ENCODE data around the gene ITGAD.
"Not testable (repeated sequence)": the region's sequence is repeated elsewhere in the genome, so short reads cannot be mapped to it uniquely, and the experiment has no call there.

The ITGAD gene

DNA sequence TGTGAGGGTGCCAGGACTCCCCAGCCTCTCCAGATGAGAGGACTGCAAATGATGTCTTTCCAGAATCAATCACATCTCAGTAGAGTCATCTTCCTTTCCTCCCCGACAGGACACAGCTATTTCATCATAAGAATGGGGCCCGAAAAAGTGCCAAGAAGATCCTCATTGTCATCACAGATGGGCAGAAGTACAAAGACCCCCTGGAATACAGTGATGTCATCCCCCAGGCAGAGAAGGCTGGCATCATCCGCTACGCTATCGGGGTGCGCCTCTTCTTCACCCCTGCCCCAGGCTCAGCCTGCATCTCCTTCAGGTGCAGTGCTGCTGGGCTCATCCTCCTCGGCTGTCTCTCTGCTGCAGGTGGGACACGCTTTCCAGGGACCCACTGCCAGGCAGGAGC is 14.3 kb downstream of the ITGAD start:
- DNase-seq, result no peak

GRCh38 chr16:31409433-31409832 is 16.3 kb downstream of the ITGAD start:
- no peak for DNase-seq

GRCh38 chr16:31410082-31410481 is 16.9 kb downstream of the ITGAD start:
- no peak for DNase-seq

DNA sequence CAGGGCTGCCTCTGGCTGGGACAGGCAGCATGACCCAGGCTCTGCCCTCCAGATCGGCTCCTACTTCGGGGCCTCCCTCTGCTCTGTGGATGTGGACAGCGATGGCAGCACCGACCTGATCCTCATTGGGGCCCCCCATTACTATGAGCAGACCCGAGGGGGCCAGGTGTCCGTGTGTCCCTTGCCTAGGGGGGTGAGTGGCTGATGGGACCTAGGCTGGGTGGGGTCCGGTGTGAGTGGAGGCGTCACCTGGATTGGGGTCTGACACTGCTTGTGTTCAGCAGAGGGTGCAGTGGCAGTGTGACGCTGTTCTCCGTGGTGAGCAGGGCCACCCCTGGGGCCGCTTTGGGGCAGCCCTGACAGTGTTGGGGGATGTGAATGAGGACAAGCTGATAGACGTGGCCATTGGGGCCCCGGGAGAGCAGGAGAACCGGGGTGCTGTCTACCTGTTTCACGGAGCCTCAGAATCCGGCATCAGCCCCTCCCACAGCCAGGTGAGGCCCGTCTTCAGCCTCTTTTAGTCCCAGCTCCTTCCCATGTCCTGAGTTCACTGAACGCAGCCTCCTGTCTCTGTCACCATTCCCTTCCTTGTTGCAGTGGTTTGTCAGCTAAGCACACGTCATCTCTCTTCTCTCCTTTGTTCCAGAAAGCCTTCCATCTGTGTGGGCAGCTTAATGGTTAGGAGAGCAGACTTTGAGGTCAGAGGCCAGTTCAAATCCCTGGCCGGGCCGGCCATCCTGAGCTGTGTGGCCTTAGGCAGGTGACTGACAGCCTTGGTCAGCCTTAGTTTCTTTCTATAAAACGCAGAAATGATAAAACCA is 18.1 kb downstream of the ITGAD start:
- DNase-seq, result no peak

DNA sequence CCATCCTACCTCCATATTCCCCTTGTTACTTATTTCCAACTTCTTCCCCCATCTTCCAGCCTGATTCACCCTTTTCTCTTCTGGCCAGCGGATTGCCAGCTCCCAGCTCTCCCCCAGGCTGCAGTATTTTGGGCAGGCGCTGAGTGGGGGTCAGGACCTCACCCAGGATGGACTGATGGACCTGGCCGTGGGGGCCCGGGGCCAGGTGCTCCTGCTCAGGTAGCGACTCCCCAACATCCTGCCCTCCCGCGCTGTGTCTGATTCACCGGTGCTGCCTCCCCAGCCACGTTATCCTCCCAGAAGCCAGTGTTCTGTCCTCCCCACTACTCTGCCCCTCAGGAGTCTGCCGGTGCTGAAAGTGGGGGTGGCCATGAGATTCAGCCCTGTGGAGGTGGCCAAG is 19.6 kb downstream of the ITGAD start:
- DNase-seq, result no peak

DNA sequence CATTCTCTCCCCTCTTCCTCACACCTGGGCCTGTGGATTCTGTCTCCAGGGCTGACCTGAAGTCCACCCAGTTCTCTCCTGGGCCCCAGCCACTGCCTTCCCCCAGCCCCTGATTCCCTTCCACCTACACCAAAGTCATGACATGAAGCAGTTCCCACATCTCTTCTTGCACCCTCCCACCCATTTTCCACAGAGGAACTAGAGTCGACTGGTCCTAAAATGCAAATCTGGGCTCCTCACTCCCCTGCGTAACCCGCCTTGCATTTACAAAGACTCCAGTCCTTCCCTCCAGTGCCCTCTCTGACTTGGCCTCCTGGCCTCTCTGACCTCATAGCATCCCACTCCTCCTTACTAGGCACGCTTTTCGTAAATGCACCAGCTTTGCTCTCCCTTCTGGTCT is 20.2 kb downstream of the ITGAD start:
- DNase-seq, result no peak

- DNase-seq, result no peak
These were observed 20.8 kb downstream of the ITGAD start for GRCh38 chr16:31413943-31414342.

DNA sequence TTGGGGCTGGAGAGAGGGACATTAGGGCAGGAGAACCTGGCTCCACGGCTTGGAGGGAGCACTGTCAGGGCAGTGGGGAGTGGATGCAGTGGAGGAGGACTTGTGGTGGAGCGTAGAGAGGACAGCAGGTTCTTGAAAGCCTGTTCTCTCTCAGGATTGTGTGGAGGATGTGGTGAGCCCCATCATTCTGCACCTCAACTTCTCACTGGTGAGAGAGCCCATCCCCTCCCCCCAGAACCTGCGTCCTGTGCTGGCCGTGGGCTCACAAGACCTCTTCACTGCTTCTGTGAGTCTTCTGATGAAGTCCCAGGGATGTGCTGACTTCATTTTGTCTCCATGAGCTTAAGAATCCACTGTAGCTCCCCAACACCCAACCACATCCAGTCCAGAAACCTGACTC is 21.6 kb downstream of the ITGAD start:
- no peak for DNase-seq

DNA sequence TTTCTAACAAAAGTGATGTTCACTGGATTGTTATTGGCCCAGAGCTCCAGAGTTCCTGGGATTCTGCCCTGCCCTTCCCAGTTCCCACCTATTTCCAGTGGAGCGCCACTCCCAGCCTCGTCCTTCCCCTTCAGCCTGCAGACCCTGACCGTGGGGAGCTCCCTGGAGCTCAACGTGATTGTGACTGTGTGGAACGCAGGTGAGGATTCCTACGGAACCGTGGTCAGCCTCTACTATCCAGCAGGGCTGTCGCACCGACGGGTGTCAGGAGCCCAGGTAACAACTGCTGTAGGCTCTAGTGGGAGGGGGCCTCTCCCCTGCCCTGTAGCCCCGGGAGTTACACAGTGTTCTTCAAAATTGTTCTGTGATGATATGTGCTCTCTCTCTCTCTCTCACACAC is 23.2 kb downstream of the ITGAD start:
- DNase-seq, result no peak

GRCh38 chr16:31417036-31417435 is 23.9 kb downstream of the ITGAD start:
- DNase-seq, result not testable (repeated sequence)

GRCh38 chr16:31417916-31418315 is 24.8 kb downstream of the ITGAD start:
- no peak for DNase-seq

DNA sequence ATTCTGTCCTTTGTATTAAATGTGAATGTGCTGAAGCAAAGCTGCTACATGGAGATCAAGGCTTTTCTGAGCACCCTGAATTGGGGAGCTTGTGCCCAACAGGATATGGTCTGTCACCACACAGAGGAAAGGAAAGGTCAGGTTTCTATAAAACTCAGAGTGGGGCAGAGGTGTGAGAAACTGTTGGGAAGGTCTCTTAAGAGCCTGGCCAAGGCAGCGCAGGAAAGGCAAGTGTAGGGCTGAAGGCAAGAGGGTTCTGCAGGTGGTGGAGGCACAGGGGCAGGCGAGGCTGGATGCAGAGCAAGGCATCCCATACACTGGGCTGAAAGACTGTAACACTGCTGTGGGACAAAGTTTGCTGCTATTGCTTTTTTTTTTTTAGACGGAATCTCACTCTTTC is 26.9 kb downstream of the ITGAD start:
- no peak for DNase-seq

GRCh38 chr16:31421587-31421986 is 28.5 kb downstream of the ITGAD start:
- DNase-seq, result no peak

DNA sequence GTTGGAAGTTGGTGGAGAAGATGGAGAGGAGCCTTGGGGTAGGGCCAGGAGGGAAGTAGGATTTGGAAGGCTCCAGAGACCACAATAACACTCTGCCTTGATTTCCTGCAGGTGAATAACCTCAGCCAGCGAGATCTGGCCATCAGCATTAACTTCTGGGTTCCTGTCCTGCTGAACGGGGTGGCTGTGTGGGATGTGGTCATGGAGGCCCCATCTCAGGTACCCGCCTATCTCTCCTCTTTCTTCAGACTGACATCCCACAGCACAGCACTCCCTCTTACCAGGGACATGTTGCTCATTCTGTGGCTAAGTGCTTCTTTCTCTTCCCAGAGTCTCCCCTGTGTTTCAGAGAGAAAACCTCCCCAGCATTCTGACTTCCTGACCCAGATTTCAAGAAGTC is 30.1 kb downstream of the ITGAD start:
- DNase-seq, result no peak

- no peak for DNase-seq
These were observed 30.7 kb downstream of the ITGAD start for GRCh38 chr16:31423801-31424200.

DNA sequence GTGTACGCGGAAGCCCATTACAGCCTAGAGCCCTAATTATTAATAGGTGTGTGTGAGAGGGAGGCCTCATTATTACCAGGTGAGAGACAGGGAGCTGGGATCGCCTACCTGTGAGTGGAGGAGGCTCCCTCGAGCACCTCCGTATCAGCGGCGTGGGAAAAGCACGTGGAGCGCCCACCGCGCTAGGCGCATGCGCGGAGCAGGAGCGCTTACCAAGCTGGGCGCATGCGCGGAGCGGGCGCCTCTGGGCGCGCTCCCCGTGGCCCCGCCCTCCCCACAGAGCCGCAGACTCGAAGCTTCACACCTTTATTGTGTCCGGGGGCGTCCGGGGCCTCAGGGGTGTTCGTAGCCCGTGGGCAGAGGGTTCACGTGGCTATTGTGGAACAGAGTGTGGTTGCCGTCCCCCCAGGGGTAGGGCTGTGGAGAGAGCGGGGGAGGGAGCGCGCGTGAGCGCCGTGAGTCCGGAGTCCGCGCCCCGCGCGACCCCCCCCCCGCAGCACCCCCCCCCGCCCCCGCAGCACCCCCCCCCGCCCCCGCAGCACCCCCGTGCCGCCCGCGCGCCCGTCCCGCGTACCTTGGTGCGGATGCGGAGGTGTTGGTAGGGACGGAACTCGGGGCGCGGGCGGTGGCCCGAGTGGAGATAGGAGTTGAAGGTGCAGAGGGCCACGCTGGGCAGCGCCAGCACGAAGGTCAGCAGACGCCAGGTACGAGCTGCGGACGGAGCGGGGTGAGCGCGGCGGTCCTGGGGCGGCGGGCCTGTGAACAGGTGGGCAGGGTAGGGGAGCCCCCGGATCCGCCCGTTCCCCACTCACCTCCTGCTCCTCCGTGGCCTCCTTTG is 34.5 kb downstream of the ITGAD start:
- DNase-seq, result peak; percentile 80

DNA sequence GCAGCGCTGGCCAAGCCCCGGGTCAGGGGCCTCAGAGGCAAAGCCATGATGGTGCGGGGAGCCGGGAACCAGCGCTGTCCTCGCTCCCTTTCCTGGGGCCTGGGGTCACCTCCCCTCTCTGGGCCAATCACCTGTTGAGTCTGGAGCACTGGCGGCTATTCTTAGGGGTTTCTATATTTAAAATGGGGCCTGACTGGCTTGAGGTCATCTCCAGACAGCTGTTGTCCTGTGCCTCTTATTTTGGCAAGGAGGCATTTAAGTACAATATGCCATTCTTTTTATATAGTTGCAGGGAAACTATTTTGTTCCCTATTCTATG is 35.1 kb downstream of the ITGAD start, which contains the start of gene COX6A2:
COX6A2 (minus strand) TSS at position 82 of the 319 bp plus-strand sequence; CDS start at position 47, 35 bp downstream.
- peak; percentile 43 for DNase-seq

- DNase-seq, result no peak
These were observed 35.6 kb downstream of the ITGAD start for GRCh38 chr16:31428638-31429247.

GRCh38 chr16:31429314-31429713 is 36.2 kb downstream of the ITGAD start:
- no peak for DNase-seq

- DNase-seq, result no peak
These were observed 36.7 kb downstream of the ITGAD start for GRCh38 chr16:31429796-31430195.

- no peak for DNase-seq
These were observed 37.4 kb downstream of the ITGAD start for GRCh38 chr16:31430380-31431052.

DNA sequence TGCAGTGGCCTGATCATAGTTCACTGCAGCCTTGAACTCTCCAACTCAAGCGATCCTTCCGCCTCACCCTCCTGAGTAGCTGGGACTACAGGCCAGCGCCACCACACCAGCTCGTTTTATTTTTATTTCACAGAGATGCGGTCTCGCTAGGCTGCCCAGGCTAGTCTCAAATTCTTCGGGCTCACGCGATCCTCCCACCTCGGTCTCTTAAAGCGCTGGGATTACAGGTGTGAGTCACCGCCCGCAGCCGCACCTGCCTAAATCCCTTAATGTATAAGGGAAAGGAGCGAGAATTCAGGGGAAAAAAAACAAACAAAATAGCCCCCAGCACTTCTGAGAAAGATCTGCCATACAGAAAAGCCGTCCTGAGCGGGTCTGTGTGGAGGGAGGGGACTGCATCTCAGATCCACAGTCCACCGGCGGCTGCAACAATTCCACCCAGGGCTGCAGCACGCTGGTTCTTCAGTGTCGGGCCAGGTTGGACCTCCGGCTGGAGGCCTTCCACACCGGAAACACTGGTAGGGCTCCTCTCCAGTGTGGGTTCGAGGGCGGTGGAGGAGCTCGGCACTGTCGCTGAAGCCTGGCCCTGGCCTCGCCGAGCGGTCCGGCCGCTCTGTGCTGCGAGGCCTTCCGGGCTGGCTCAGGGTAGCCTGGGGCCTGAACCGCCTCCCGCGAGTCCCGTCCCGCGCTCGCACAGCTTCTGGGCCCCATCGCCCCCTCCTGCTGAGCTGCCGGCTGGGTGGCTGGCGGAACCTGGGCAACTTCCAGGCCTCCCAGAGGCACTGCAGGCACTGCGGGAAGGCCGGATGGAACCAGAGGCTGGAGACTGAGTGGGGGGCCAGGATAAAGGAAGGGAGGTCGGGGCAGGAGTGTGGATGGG is 42.4 kb downstream of the ITGAD start:
- no peak for DNase-seq

All from retina (tissue), 1 donor.